ENCODE measurements around the gene NPL.
A peak's percentile ranks its signal among the peaks of the same experiment; 100 is the strongest.

DNA sequence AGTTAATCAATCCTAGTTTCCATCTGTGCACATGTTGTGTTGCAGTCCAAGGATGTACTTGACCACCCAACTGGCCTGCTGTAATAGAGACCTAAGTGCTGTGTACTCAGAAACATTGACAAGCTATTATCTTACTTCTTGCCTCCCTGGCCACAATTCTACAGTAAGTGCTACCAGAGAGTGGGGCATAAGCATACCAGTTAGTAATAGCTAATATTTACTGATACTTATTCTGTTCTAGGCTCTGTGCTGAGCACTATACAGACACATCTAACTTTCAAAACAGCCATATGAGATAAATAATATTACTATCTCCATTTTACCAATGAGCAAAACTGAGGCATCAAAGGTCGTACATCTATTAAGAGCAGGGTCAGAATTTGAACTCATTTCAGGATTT, 49.5 kb upstream of the NPL start:
- TF ChIP-seq POLR2AphosphoS5 (IDR thresholded peaks at IDR 0.05) = peak; percentile 14
- TF ChIP-seq, protein P1, sequence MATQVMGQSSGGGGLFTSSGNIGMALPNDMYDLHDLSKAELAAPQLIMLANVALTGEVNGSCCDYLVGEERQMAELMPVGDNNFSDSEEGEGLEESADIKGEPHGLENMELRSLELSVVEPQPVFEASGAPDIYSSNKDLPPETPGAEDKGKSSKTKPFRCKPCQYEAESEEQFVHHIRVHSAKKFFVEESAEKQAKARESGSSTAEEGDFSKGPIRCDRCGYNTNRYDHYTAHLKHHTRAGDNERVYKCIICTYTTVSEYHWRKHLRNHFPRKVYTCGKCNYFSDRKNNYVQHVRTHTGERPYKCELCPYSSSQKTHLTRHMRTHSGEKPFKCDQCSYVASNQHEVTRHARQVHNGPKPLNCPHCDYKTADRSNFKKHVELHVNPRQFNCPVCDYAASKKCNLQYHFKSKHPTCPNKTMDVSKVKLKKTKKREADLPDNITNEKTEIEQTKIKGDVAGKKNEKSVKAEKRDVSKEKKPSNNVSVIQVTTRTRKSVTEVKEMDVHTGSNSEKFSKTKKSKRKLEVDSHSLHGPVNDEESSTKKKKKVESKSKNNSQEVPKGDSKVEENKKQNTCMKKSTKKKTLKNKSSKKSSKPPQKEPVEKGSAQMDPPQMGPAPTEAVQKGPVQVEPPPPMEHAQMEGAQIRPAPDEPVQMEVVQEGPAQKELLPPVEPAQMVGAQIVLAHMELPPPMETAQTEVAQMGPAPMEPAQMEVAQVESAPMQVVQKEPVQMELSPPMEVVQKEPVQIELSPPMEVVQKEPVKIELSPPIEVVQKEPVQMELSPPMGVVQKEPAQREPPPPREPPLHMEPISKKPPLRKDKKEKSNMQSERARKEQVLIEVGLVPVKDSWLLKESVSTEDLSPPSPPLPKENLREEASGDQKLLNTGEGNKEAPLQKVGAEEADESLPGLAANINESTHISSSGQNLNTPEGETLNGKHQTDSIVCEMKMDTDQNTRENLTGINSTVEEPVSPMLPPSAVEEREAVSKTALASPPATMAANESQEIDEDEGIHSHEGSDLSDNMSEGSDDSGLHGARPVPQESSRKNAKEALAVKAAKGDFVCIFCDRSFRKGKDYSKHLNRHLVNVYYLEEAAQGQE (IDR thresholded peaks at IDR 0.05; ENCODE audit: borderline replicate concordance) = no peak
- TF ChIP-seq, protein P2, sequence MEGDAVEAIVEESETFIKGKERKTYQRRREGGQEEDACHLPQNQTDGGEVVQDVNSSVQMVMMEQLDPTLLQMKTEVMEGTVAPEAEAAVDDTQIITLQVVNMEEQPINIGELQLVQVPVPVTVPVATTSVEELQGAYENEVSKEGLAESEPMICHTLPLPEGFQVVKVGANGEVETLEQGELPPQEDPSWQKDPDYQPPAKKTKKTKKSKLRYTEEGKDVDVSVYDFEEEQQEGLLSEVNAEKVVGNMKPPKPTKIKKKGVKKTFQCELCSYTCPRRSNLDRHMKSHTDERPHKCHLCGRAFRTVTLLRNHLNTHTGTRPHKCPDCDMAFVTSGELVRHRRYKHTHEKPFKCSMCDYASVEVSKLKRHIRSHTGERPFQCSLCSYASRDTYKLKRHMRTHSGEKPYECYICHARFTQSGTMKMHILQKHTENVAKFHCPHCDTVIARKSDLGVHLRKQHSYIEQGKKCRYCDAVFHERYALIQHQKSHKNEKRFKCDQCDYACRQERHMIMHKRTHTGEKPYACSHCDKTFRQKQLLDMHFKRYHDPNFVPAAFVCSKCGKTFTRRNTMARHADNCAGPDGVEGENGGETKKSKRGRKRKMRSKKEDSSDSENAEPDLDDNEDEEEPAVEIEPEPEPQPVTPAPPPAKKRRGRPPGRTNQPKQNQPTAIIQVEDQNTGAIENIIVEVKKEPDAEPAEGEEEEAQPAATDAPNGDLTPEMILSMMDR (IDR thresholded peaks at IDR 0.05; ENCODE audit: poor library complexity, severe bottlenecking) = no peak
